HG02571 (cell line): ENCODE measurements around the gene CD276.
"Not testable (repeated sequence)": the region's sequence is repeated elsewhere in the genome, so short reads cannot be mapped to it uniquely, and the experiment has no call there.

Source experiments
- ATAC-seq: cut with Tn5 transposase; IDR thresholded peaks from one replicate; pipeline ENCODE4 v1.9.1; 2021; ENCODE audit warnings: mild to moderate bottlenecking, moderate library complexity; ENCODE audit not compliant: unreplicated experiment

CD276 gene

GRCh38 chr15:73684581-73685455, 635 bp downstream of the CD276 start:
- ATAC-seq = no peak

DNA sequence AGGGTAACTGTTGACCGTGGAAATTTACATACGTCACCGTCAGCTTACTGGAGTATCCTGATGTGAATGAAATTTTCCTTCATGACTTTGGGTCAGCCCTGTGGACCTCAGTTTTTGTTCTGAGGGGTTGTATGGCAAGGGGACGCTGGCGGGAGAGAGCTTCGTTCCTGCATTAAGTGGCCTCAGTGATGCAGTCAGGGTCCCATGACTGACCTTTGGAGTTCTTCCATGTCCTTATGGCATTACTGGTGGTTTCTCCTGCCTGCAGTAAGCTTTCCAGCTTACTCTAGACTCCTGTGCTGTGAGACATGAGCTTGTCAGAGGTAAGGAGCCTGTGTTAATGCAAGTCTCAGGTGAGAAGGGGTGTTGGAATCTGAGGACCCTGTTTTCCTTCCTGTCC, 1.8 kb downstream of the CD276 start:
- ATAC-seq = no peak

- no peak for ATAC-seq
Measured at GRCh38 chr15:73686781-73687256, 2.6 kb downstream of the CD276 start.

DNA sequence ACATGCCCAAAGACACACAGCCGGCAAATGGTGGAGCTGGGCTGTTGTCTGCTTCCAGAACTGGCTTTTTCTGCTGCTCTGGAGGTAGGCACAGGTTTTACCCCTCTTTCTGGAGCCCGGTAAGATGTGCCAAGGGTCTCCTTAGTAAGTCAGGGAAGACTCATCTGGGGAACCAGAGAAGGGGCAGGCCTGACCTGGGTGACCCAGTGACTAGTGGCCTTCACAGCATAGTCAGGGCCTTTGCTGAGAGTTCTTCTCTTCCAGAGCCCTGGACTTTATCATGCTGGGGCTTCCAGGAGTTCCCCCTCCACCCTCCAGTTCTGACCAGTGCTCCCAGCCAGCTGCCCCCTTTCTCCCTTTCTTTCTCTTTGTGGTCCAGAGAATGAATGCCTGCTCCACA, 3.2 kb downstream of the CD276 start:
- no peak for ATAC-seq

DNA sequence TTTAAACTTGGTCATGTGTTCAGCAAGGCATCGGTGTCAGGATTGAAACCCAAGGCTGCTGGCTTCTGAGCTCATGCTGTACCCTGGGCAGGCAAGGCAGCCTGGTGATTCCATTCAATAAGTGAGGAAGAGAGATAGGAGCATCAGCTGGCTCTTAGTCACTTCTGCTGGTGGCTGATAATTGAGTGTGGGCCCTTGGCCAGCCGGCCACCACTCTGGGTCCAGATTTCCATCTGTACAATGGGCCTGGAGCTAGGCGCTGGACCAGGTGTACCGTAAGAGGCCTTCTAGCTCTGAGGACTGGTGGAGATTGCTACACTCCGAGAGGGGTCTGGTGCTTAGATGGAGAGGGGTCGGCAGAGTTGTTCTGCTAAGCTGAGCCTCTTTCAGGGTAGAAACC, 4.3 kb downstream of the CD276 start:
- no peak for ATAC-seq

DNA sequence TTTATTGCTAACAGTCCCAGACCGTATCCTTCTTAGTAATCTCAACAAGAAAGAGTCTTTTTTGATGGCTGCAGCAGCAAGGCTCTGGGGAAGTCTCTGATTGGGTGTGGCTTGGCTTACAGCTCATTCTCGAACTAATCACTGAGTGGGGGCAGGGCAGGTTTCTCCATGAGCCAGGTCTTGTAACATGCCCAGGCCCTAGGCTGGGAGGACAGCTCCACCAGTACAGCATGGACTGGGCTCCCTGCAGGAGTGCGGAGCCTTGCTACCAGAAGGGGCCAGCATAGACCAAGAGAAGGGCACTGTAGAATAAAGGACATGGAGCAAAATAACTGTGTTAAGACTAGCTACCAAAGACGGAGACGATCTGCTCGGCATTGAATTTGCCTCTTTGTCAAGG, 7.2 kb downstream of the CD276 start:
- ATAC-seq = no peak

DNA sequence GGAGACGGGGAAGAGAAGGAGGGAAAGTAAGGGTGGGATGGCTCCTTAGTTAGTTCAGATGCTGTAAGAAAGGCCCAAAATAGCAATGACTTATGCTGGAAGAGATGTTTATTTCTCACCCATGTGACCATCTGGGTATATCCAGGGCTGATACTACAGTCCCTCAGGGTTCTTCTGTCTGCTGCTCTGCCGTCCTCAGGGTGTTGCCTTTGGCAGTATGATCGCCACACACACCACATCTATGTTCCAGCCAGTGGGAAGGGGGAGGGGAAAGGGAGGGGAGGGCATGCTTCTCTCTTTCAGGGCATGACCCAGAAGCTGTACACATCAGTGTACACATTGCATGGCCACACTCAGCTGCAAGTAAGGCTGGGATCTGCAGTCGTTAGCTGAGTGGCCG, 10.2 kb downstream of the CD276 start:
- no peak for ATAC-seq

DNA sequence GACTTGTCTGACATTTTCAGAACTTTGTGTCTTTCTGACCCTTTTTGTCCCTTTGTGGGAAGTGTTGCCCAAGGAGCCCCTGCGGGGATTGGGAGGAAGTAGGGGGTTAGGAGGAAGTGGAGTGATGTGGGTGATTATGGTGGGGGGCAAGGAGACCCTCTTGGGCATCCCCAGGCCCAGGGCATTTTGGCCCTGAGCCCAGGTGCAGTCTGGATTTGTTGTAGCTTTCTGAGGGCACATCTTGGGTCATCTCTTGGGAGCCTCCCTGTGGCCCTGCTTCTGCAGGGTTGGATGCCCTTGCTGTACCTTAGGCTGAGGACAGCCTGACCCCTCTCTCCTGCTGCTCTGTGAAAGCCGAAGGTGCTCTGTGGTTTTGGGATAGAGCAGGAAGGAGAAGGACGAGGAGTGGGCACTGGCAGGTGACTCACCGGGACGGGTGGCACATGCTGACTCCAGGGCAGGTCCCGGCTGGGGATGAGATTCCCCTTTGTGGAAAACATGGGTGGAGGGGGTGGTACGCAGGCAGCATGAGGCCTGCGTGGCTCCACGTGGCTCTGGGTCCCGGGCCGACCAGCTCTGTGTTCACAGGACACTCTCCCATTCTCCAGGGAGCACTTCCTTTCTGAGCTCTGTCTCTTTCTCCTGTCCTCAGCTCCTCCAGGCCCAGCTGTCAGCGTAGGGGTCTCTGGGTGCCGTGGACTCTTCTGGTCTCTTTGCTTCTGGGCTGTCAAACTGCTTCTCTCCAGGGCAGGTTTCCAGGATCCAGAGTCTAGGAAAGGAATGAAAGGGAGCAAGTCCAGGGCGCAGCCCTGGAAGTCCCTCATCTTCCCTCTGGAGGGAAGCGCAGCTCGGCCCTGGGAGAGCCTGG, 11.8 kb downstream of the CD276 start:
- no peak for ATAC-seq

- ATAC-seq = no peak
Measured at GRCh38 chr15:73696641-73697001, 12.4 kb downstream of the CD276 start.

DNA sequence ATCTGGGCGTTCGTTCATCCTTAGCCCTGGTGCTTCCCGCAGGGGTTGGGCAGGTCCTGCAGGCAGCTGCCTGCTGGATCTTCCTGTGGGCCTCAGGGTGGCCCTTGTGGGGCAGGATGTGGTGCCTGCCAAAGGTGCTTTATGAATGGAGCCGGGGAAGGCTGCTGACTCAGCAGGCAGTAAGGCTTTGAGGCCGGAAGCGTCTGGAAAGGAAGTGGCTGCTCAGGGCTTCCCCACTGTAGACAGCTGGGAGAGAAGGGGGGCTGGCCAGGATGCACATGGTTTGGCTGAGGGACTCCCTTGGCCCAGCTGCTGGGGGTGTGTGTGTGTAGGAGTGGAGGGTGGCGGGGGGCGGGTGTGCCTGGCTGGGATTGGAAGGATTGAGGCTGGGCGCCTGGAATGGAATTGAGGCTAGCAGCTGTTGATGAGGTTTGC, 12.9 kb downstream of the CD276 start:
- peak; percentile 65 for ATAC-seq

- ATAC-seq = no peak
Measured at GRCh38 chr15:73699249-73700040, 15.3 kb downstream of the CD276 start.

DNA sequence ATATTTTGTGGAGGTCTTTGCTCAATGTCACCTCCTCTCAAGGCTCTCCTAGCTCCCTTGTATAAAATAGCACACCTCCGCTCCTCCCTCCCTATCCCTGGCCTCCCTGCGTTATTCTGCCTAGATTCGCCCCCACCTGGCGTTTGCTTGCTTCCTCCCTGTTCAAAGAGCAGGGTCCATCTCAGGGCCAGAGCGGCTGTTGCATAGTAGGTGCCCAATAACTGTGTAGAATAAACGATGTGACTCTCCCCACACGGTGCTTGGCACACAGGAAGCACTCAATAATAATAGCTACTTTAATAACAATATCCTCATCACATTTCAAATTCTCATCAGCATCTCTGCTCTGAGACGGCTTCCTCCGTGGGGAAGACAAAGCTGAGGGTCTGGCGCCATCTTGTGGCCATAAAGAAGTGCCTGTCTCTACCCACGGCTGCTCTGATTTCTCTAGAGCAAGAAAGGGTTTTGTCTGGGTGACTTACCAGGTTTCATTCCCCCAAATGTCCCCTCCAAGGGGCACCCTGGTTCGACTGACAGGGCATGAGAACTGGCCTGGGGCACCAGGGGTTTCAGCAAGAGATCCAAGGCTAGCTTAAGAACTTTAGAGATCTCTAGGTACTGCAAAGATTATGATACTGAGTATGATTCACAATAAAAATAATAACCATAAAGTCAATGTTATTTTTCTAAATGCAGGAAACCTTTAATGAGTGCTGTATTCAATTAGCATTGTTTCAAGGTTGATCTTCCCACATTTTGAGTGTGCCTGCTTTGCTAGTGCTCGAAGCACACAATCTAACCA, 16.1 kb downstream of the CD276 start:
- ATAC-seq = no peak

DNA sequence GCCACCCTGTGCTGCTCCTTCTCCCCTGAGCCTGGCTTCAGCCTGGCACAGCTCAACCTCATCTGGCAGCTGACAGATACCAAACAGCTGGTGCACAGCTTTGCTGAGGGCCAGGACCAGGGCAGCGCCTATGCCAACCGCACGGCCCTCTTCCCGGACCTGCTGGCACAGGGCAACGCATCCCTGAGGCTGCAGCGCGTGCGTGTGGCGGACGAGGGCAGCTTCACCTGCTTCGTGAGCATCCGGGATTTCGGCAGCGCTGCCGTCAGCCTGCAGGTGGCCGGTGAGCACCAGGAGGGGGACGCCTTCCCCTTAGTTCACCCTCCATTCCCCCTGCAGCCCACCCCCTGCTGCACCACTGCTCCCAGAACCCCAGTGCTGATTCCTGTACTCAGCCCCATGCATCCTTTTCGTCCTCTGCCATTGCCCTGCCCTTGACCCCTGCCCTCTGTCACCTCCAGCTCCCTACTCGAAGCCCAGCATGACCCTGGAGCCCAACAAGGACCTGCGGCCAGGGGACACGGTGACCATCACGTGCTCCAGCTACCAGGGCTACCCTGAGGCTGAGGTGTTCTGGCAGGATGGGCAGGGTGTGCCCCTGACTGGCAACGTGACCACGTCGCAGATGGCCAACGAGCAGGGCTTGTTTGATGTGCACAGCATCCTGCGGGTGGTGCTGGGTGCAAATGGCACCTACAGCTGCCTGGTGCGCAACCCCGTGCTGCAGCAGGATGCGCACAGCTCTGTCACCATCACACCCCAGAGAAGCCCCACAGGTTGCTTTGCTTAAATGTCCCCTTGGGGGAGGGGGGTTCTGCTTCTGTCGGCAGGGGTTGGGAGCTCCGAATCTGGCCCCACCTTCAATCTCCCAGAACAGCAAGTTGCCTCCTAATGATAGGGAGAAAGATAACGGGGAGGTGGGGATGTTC, 18.4 kb downstream of the CD276 start:
- not testable (repeated sequence) for ATAC-seq

DNA sequence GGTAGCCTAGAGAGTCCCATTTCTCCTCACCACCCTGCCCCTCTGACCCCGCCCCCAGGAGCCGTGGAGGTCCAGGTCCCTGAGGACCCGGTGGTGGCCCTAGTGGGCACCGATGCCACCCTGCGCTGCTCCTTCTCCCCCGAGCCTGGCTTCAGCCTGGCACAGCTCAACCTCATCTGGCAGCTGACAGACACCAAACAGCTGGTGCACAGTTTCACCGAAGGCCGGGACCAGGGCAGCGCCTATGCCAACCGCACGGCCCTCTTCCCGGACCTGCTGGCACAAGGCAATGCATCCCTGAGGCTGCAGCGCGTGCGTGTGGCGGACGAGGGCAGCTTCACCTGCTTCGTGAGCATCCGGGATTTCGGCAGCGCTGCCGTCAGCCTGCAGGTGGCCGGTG, 19.4 kb downstream of the CD276 start:
- not testable (repeated sequence) for ATAC-seq

GRCh38 chr15:73704142-73704868, 20.1 kb downstream of the CD276 start:
- not testable (repeated sequence) for ATAC-seq

DNA sequence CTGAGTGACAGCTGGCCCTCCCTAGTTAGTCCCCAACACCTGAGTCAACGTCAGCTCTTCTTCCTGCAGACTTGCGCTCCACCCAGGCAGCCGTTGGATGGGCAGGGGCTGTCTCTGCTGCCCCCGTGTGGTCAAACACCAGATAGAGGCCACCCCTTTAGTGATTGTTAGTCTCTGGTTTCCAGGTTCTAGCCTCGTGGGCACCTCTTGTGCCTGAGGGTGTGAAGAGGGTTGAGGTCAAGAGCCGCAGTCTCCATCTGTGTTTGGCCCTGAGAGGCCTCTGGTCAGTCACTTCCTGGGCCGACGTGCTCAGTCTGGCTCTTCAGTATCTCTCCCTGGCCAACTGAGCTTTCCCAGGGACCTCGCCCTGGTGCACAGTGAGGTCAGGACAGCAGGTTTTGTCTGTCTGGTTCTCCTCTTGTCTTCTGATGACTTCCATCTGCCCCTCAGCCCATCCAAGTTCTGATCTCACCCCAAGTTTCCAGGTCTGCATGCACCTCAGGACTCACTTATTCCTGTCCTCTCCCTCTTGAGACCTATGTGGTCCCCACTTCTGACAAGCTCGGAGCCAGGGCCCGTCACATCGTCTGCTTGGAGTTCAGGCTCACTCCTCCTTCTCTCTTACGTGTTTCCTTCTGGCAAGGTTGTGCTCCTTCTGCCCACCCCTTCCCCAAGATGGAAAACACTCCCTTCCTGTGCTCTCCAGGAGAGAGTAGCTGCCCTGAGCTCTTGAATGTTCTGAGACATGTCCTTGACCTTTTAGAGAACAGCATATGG, 20.9 kb downstream of the CD276 start:
- ATAC-seq = no peak

DNA sequence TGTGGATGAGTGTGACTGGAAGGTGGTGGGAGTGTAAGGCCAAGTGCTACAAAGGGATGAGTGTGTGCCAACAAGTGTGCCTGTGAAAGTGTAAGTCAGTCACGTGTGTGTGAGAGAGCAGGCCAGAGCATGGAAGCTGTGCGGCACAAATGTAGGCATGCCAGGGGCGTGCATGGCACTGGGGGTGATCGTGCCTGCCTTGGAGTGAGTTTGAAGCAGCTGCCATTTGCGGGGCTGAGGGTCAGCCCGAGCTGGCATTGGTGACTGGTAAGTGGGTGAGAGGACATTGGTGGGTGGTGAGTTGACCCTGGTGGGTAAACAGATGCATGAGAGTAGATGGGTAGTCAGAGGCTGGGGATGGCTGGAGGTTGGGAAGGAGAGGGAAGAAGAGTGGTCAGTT, 24.5 kb downstream of the CD276 start:
- no peak for ATAC-seq

GRCh38 chr15:73709241-73709640, 25.1 kb downstream of the CD276 start:
- ATAC-seq = no peak
